ENCODE results near the gene NMNAT3. TPM values are rescaled to one million over a fixed set of nuclear protein-coding genes. Genes with fewer than 3 reads are reported as not detected.
"Not testable (repeated sequence)": the region's sequence is repeated elsewhere in the genome, so short reads cannot be mapped to it uniquely, and the experiment has no call there.

Gene NMNAT3
- total RNA-seq, 1 donor from 2014 or later: 13.6 TPM

- no peak overlapping the region for H3K4me3 Mint-ChIP-seq
- peaks cover 14% of the 10 kb centered on the region for H3K36me3 Mint-ChIP-seq
- no peak overlapping the region for H3K27ac Mint-ChIP-seq
- peaks cover 5% of the 10 kb centered on the region for H3K4me1 Mint-ChIP-seq
- DNase-seq (ENCODE audit: low spot score in 2 of 2, unreplicated experiment in 2 of 2): no peak
- no peaks in the 10 kb centered on the region for H3K27me3 Mint-ChIP-seq (ENCODE audit: low read depth)
- no peaks in the 10 kb centered on the region for H3K9me3 Mint-ChIP-seq
- TF ChIP-seq CTCF (IDR thresholded peaks at IDR 0.05; ENCODE audit: unreplicated experiment): no peak
Observed at GRCh38 chr3:139597947-139598346, 79.8 kb downstream of the NMNAT3 start.

DNA sequence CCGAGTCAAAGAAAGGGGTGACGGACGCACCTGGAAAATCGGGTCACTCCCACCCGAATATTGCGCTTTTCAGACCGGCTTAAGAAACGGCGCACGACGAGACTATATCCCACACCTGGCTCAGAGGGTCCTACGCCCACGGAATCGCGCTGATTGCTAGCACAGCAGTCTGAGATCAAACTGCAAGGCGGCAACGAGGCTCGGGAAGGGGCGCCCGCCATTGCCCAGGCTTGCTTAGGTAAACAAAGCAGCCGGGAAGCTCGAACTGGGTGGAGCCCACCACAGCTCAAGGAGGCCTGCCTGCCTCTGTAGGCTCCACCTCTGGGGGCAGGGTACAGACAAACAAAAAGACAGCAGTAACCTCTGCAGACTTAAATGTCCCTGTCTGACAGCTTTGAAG, 86.6 kb downstream of the NMNAT3 start:
- H3K4me1 Mint-ChIP-seq; H3K9me3 Mint-ChIP-seq; H3K27me3 Mint-ChIP-seq (ENCODE audit: low read depth); H3K4me3 Mint-ChIP-seq; H3K27ac Mint-ChIP-seq; DNase-seq (ENCODE audit: low spot score in 2 of 2, unreplicated experiment in 2 of 2): not testable (repeated sequence)
- H3K36me3 Mint-ChIP-seq: peaks cover 11% of the 10 kb centered on the region

DNA sequence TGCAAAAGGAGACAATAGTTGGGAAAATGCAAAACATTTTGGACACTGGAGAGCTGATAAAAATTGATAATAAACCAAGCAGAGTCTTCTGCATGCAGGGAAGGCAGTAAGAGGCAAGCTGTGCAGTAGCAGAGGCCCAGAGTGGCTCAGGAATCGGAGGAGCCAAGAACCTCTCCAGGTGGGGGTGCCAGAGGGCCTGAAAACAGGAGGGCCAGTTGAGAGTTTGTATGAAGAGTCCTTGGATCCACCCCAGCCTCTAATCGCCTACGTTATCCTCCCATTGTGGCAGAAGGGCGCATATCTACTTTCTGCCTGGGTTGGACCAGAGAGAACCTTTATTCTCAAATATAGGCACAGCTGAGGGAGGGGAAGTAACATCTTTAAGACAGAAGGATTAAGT, 89.3 kb downstream of the NMNAT3 start:
- TF ChIP-seq CTCF (IDR thresholded peaks at IDR 0.05; ENCODE audit: unreplicated experiment): no peak
- H3K9me3 Mint-ChIP-seq: peaks cover 5% of the 10 kb centered on the region
- peaks cover 19% of the 10 kb centered on the region for H3K36me3 Mint-ChIP-seq
- H3K4me3 Mint-ChIP-seq: no peak overlapping the region
- H3K27me3 Mint-ChIP-seq (ENCODE audit: low read depth): peaks cover 2% of the 10 kb centered on the region
- H3K4me1 Mint-ChIP-seq: no peaks in the 10 kb centered on the region
- no peak for DNase-seq (ENCODE audit: low spot score in 2 of 2, unreplicated experiment in 2 of 2)
- H3K27ac Mint-ChIP-seq: no peak overlapping the region

DNA sequence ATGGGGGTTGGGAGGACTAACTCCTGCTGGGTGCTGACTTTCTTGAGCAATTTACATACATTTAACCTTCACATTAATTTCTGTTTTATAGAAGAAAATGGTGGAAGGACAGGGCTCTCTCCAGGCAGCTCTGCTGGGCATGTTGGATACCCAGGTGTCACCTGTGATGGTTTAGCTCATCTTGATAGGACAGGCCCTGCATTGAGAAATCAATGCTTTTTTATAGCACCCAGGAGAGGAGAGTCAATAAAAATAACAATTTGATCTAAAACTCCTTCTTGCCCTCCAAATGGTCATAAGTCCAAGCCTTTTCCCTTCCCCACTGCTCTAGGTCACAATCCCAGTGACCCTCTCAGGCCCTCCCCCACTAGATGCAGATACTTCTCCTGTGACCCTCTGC, 90.0 kb downstream of the NMNAT3 start:
- H3K36me3 Mint-ChIP-seq: peaks cover 17% of the 10 kb centered on the region
- TF ChIP-seq CTCF (IDR thresholded peaks at IDR 0.05; ENCODE audit: unreplicated experiment): no peak
- H3K4me3 Mint-ChIP-seq: no peak overlapping the region
- no peak for DNase-seq (ENCODE audit: low spot score in 2 of 2, unreplicated experiment in 2 of 2)
- no peak overlapping the region for H3K27ac Mint-ChIP-seq
- peaks cover 5% of the 10 kb centered on the region for H3K9me3 Mint-ChIP-seq
- no peaks in the 10 kb centered on the region for H3K4me1 Mint-ChIP-seq
- H3K27me3 Mint-ChIP-seq (ENCODE audit: low read depth): peaks cover 2% of the 10 kb centered on the region

DNA sequence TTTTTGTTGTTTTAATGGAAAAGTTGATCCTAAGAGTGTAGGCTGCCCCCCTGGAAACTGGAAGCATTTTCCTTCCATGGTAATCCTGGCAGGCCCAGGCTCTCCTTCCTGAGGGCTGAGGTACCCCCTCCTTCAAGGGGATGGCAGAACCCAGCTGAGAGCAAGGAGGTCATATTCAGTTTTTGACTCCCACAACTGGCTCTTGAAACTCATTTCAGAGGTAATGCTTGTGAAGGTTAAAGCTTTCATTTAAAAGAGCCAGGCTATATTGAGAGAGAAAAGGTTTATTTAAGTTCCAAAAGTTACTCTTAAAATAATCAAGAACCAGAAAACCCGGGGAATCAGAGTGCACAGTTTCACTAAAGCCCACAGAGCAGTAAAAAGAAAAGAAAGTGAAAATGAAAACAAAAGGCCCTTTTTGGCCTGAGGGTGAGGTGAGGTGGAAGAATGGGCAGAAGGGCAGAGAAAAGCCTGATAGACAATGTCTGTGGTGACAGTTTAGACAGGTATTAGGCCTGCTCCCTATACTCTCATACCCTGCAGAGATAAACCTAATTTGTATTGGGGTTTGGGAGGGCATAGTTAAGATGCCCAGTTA, 91.3 kb downstream of the NMNAT3 start:
- H3K4me3 Mint-ChIP-seq: no peak overlapping the region
- H3K36me3 Mint-ChIP-seq: peaks cover 15% of the 10 kb centered on the region
- no peak overlapping the region for H3K27ac Mint-ChIP-seq
- peaks cover 2% of the 10 kb centered on the region for H3K27me3 Mint-ChIP-seq (ENCODE audit: low read depth)
- H3K9me3 Mint-ChIP-seq: peaks cover 5% of the 10 kb centered on the region
- H3K4me1 Mint-ChIP-seq: no peaks in the 10 kb centered on the region
- no peak for DNase-seq (ENCODE audit: low spot score in 2 of 2, unreplicated experiment in 2 of 2)
- TF ChIP-seq CTCF (IDR thresholded peaks at IDR 0.05; ENCODE audit: unreplicated experiment): no peak

DNA sequence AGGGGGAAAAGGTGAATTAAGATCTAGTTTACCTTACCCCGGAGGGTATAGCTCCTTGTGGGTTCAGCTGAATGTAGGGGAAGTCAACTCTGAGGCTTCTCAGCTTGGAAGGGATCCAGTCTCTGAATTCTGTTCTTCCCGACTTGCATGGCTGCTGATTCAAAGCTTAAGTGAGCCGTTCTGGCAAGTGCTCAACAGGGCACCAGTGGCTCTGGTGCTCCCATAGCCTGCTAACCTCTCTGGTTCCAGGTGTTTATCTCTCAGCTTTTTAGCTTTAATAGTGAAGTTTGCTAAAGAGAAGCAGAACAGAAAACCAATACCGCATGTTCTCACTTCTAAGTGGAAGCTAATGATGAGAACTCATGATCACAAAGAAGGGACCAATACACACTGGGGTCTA, 92.0 kb downstream of the NMNAT3 start:
- no peak for TF ChIP-seq CTCF (IDR thresholded peaks at IDR 0.05; ENCODE audit: unreplicated experiment)
- no peak for DNase-seq (ENCODE audit: low spot score in 2 of 2, unreplicated experiment in 2 of 2)
- Mint-ChIP-seq H3K4me3 (no peak overlapping the region), H3K27ac (no peak overlapping the region), H3K9me3 (peaks cover 5% of the 10 kb centered on the region), H3K4me1 (no peaks in the 10 kb centered on the region), H3K27me3 (ENCODE audit: low read depth) (peaks cover 2% of the 10 kb centered on the region), H3K36me3 (peaks cover 15% of the 10 kb centered on the region)

GRCh38 chr3:139583651-139584050, 94.1 kb downstream of the NMNAT3 start:
- H3K4me3 Mint-ChIP-seq; H3K9me3 Mint-ChIP-seq; DNase-seq (ENCODE audit: low spot score in 2 of 2, unreplicated experiment in 2 of 2); H3K27ac Mint-ChIP-seq; H3K27me3 Mint-ChIP-seq (ENCODE audit: low read depth); H3K36me3 Mint-ChIP-seq: not testable (repeated sequence)
- peaks cover 19% of the 10 kb centered on the region for H3K4me1 Mint-ChIP-seq

Measured in mesothelial cell of epicardium (in vitro differentiated cells).